Lower lobe of right lung (tissue), 2 donors: Measurements from ENCODE around the gene PRSS53. TPM values are rescaled to one million over a fixed set of nuclear protein-coding genes. Genes with fewer than 3 reads are reported as not detected.

Experiments used
- ATAC-seq, 2 donors: fragments of 200-7000 bp; cut with Tn5 transposase; one replicate each; pipeline ENCODE4 v1.9.1; 2020 to 2022; ENCODE audit warnings: mild to moderate bottlenecking in 2 of 2, moderate library complexity in 2 of 2
- DNase-seq: peaks from one replicate; pipeline ENCODE4 v3.0.0-alpha.2; 2020
- H3K27ac ChIP-seq: fragments of 200-600 bp; one replicate; pipeline ENCODE4 v1.8.0; 2022
- H3K27me3 ChIP-seq: fragments of 200-600 bp; one replicate; pipeline ENCODE4 v1.8.0; 2022; ENCODE audit warnings: low read depth
- H3K36me3 ChIP-seq: fragments of 200-600 bp; one replicate; pipeline ENCODE4 v1.8.0; 2022; ENCODE audit warnings: mild to moderate bottlenecking
- H3K4me1 ChIP-seq: fragments of 200-600 bp; one replicate; pipeline ENCODE4 v1.8.0; 2022
- H3K4me3 ChIP-seq: fragments of 200-600 bp; one replicate; pipeline ENCODE4 v1.8.0; 2022; ENCODE audit warnings: mild to moderate bottlenecking
- H3K9me3 ChIP-seq: fragments of 200-600 bp; one replicate; pipeline ENCODE4 v1.8.0; 2022
- CTCF ChIP-seq: fragments of 200-600 bp; IDR thresholded peaks from one replicate; pipeline ENCODE4 v1.8.0; 2022; ENCODE audit warnings: antibody characterized with exemption, mild to moderate bottlenecking
- intact Hi-C: fragments of 100-400 bp; cut with DNase I; formaldehyde crosslinking; loops from one replicate; pipeline ENCODE4 v1.11.0; 2022
- total RNA-seq: library from RNA; stranded (reverse); fragmentation: NEBNext Ultra II Directional; extraction: Animal tissue kit (Norgen Biotek cat#: 25700); gene quantifications from one replicate; pipeline ENCODE4 v1.2.1, GENCODE V29; 2021
- donor health status: DM: no; HTN: yes; CAD: no; lungs with severe emphysema.

PRSS53 gene
- total RNA-seq, 1 donor from 2014 or later = 2.4 TPM

GRCh38 chr16:31085873-31086628 is 2.7 kb downstream of the PRSS53 start:
- no peak for ATAC-seq
- intact Hi-C loops = no loop called here
- Histone ChIP-seq H3K4me1 (no peaks in the 10 kb centered on the region), H3K27ac (no peak overlapping the region), H3K4me3 (no peak overlapping the region), H3K9me3 (no peaks in the 10 kb centered on the region), H3K27me3 (no peaks in the 10 kb centered on the region), H3K36me3 (peaks cover 66% of the 10 kb centered on the region)
- no peak for TF ChIP-seq CTCF
- no peak for DNase-seq

GRCh38 chr16:31085411-31085810 is 3.3 kb downstream of the PRSS53 start:
- H3K36me3 ChIP-seq = peaks cover 66% of the 10 kb centered on the region

GRCh38 chr16:31084584-31085302 is 4.0 kb downstream of the PRSS53 start:
- Histone ChIP-seq H3K4me3 (no peak overlapping the region), H3K4me1 (no peaks in the 10 kb centered on the region), H3K9me3 (no peaks in the 10 kb centered on the region), H3K27me3 (no peaks in the 10 kb centered on the region), H3K27ac (no peak overlapping the region), H3K36me3 (peaks cover 71% of the 10 kb centered on the region)
- TF ChIP-seq CTCF = no peak
- no peak for ATAC-seq
- no peak for DNase-seq
- intact Hi-C loops = no loop called here

More at GRCh38 chr16:31085411-31085810, 3.3 kb downstream of the PRSS53 start:
- Histone ChIP-seq H3K4me1 (no peaks in the 10 kb centered on the region), H3K4me3 (no peak overlapping the region), H3K9me3 (no peaks in the 10 kb centered on the region), H3K27ac (no peak overlapping the region), H3K27me3 (no peaks in the 10 kb centered on the region)
- intact Hi-C loops = no loop called here
- ATAC-seq (no peak), DNase-seq (no peak)
- TF ChIP-seq CTCF = no peak

- peak; percentile 52 to 57 for ATAC-seq
- Histone ChIP-seq H3K9me3 (no peaks in the 10 kb centered on the region), H3K36me3 (peaks cover 72% of the 10 kb centered on the region), H3K27me3 (no peaks in the 10 kb centered on the region), H3K4me1 (no peaks in the 10 kb centered on the region), H3K4me3 (no peak overlapping the region), H3K27ac (no peak overlapping the region)
- intact Hi-C loops = no loop called here
- no peak for TF ChIP-seq CTCF
- no peak for DNase-seq
These were observed 4.8 kb downstream of the PRSS53 start for GRCh38 chr16:31083981-31084380.

- DNase-seq = no peak
- no peak for TF ChIP-seq CTCF
- ATAC-seq = peak in 1 of 2 donors; percentile 10
- Histone ChIP-seq H3K27ac (no peak overlapping the region), H3K27me3 (no peaks in the 10 kb centered on the region), H3K36me3 (peaks cover 72% of the 10 kb centered on the region), H3K9me3 (no peaks in the 10 kb centered on the region), H3K4me1 (no peaks in the 10 kb centered on the region), H3K4me3 (no peak overlapping the region)
- intact Hi-C loops = no loop called here
These were observed 5.2 kb downstream of the PRSS53 start for GRCh38 chr16:31083556-31083955.
